Upper lobe of left lung (tissue), 4 donors: ENCODE results near the gene C10orf105.

Experiments
- EP300 ChIP-seq, 4 donors: sonication (generic); formaldehyde crosslinking; IDR thresholded peaks; one replicate each; pipeline ENCODE4 v1.5.1; 2017; ENCODE audit warnings: antibody characterized with exemption in 4 of 4, control low read depth in 2 of 4
- POLR2A ChIP-seq, 4 donors: fragments of 450-650 bp; IDR thresholded peaks; one replicate each; pipeline ENCODE4 v1.5.1; 2016 to 2017; ENCODE audit warnings: antibody characterized with exemption in 4 of 4, mild to moderate bottlenecking in 2 of 4
- TF ChIP-seq, protein P1 (sequence below), 6 experiments: fragments of 450-650 bp in 4 of 6; fragments of 200-600 bp in 2 of 6; sonication (generic) in 2 of 6; IDR thresholded peaks; one replicate each; pipeline ENCODE4 v1.5.1; 2016 to 2019; ENCODE audit warnings: antibody characterized with exemption in 6 of 6

- TF ChIP-seq, protein P1, sequence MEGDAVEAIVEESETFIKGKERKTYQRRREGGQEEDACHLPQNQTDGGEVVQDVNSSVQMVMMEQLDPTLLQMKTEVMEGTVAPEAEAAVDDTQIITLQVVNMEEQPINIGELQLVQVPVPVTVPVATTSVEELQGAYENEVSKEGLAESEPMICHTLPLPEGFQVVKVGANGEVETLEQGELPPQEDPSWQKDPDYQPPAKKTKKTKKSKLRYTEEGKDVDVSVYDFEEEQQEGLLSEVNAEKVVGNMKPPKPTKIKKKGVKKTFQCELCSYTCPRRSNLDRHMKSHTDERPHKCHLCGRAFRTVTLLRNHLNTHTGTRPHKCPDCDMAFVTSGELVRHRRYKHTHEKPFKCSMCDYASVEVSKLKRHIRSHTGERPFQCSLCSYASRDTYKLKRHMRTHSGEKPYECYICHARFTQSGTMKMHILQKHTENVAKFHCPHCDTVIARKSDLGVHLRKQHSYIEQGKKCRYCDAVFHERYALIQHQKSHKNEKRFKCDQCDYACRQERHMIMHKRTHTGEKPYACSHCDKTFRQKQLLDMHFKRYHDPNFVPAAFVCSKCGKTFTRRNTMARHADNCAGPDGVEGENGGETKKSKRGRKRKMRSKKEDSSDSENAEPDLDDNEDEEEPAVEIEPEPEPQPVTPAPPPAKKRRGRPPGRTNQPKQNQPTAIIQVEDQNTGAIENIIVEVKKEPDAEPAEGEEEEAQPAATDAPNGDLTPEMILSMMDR (IDR thresholded peaks at IDR 0.05) = no peak
- no peak for TF ChIP-seq POLR2A (IDR thresholded peaks at IDR 0.05)
- TF ChIP-seq EP300 (IDR thresholded peaks at IDR 0.05) = no peak
These were observed 6.9 kb downstream of the C10orf105 start for GRCh38 chr10:71712572-71713134.
